GM12878 (cell line): ENCODE measurements around the gene CDH4. TPM values are rescaled to one million over a fixed set of nuclear protein-coding genes. Genes with fewer than 3 reads are reported as not detected.

Experiments
- ATAC-seq: fragments of 200-7000 bp; cut with Tn5 transposase; 3 replicates; pipeline ENCODE4 v1.9.1; 2020; ENCODE audit warnings: mild to moderate bottlenecking, moderate library complexity
- BruUV-seq: library from RNA; stranded (reverse); fragments of 400-500 nt; replicated peaks from 2 replicates; lab custom pipeline; 2021; lab: Mats Ljungman, UMichigan
- CTCF ChIA-PET: fragments of 300-600 bp; sonication (Branson Sonifier 250); formaldehyde crosslinking; extraction: SDS; loops from one replicate; lab custom pipeline; 2021; ENCODE audit warnings: inconsistent platforms; lab: Yijun Ruan, JAX
- POLR2A ChIA-PET: fragments of 350-600 bp; formaldehyde crosslinking; extraction: SDS; loops from one replicate; lab custom pipeline; 2021; ENCODE audit warnings: inconsistent platforms; lab: Charles Lee
- RAD21 ChIA-PET: fragments of 300-600 bp; sonication (Branson Sonifier 250); formaldehyde crosslinking; loops from one replicate; lab custom pipeline; 2023; ENCODE audit warnings: antibody characterized with exemption; ENCODE audit not compliant: unreplicated experiment; lab: Charles Lee
- SMC1A ChIA-PET: fragments of 300-600 bp; sonication (Branson Sonifier 250); formaldehyde crosslinking; loops from one replicate; lab custom pipeline; 2023; ENCODE audit not compliant: unreplicated experiment, uncharacterized antibody; lab: Charles Lee
- DNase-seq: peaks from one replicate; pipeline ENCODE4 v3.0.0-alpha.2; 2011; ENCODE audit warnings: low read depth, low spot score
- FAIRE-seq: peaks from 3 replicates; lab custom pipeline; 2011; peaks lifted over from hg19 to GRCh38; lab: Jason Lieb, UNC
- H2AFZ ChIP-seq: 2 replicates; pipeline ENCODE4 v1.6.0; 2011; ENCODE audit warnings: low read depth, low read length, control low read depth; ENCODE audit not compliant: control insufficient read depth
- H3K27ac ChIP-seq: 2 replicates; pipeline ENCODE4 v1.5.1; 2011; ENCODE audit warnings: control low read depth; ENCODE audit not compliant: control insufficient read depth, insufficient read depth
- H3K27me3 ChIP-seq, 2 experiments: replicated peaks in 1 of 2; 2 replicates each; pipeline versions ENCODE4 v1.6.0 to v1.6.1; 2011; ENCODE audit warnings: low read length in 1 of 2; ENCODE audit not compliant: control insufficient read depth in 2 of 2, insufficient read depth in 2 of 2
- H3K36me3 ChIP-seq, 2 experiments: 2 replicates each; pipeline ENCODE4 v1.5.1; 2011; ENCODE audit warnings: low read length in 1 of 2; ENCODE audit not compliant: control insufficient read depth in 2 of 2, insufficient read depth in 2 of 2
- H3K4me1 ChIP-seq: 2 replicates; pipeline ENCODE4 v1.6.1; 2011; ENCODE audit warnings: mild to moderate bottlenecking, low read length, moderate library complexity, mixed read lengths; ENCODE audit not compliant: control insufficient read depth, insufficient read depth
- H3K4me2 ChIP-seq: 2 replicates; pipeline ENCODE4 v1.6.0; 2011; ENCODE audit warnings: control low read depth; ENCODE audit not compliant: control insufficient read depth, insufficient read depth
- H3K4me3 ChIP-seq: fragments of 200-600 bp; sonication (generic); 2 replicates; pipeline ENCODE4 v1.5.1; 2016
- H3K79me2 ChIP-seq: 2 replicates; pipeline ENCODE4 v1.6.0; 2011; ENCODE audit warnings: low read length; ENCODE audit not compliant: control insufficient read depth, insufficient read depth
- H3K9ac ChIP-seq: 2 replicates; pipeline ENCODE4 v1.8.0; 2011; ENCODE audit warnings: low read length, control low read depth, mixed read lengths; ENCODE audit not compliant: control insufficient read depth, insufficient read depth
- H3K9me3 ChIP-seq: replicated peaks from 3 replicates; pipeline ENCODE4 v1.5.1; 2011; ENCODE audit warnings: mild to moderate bottlenecking, low read length; ENCODE audit not compliant: control insufficient read depth, insufficient read depth
- H4K20me1 ChIP-seq: 2 replicates; pipeline ENCODE4 v1.6.0; 2011; ENCODE audit not compliant: control insufficient read depth, insufficient read depth
- CBX3 ChIP-seq: fragments of 200-600 bp; sonication (generic); IDR thresholded peaks from 2 replicates; pipeline ENCODE4 v1.6.1; 2016; ENCODE audit warnings: low read depth, borderline replicate concordance
- CBX5 ChIP-seq: sonication (generic); IDR thresholded peaks from 2 replicates; pipeline ENCODE4 v1.6.1; 2016; ENCODE audit warnings: low read depth, moderate library complexity, mild to moderate bottlenecking, inconsistent platforms
- ETV6 ChIP-seq, 2 experiments: fragments of 450-650 bp in 1 of 2; IDR thresholded peaks in 1 of 2; conservative IDR thresholded peaks in 1 of 2; 2 replicates each; pipeline ENCODE4 v1.6.1; 2014; ENCODE audit warnings: antibody characterized with exemption in 1 of 2, borderline replicate concordance in 1 of 2, low read depth in 1 of 2, mild to moderate bottlenecking in 1 of 2, moderate library complexity in 1 of 2
- SIN3A ChIP-seq: IDR thresholded peaks from 2 replicates; pipeline ENCODE4 v1.6.1; 2012; ENCODE audit warnings: low read depth, low read length, improper control_type of control experiment
- SUPT20H ChIP-seq: IDR thresholded peaks from 2 replicates; pipeline ENCODE4 v1.6.1; 2011; ENCODE audit warnings: low read depth, mild to moderate bottlenecking, low read length, moderate library complexity, borderline replicate concordance; ENCODE audit not compliant: control insufficient read depth
- USF2 ChIP-seq: IDR thresholded peaks from 2 replicates; pipeline ENCODE4 v1.6.1; 2011; ENCODE audit warnings: low read depth, low read length, improper control_type of control experiment, borderline replicate concordance
- WGBS: methylation state at CpG from one replicate; pipeline ENCODE4 v1.1.6; 2016; ENCODE audit warnings: low lambda C conversion rate; ENCODE audit not compliant: insufficient replicate concordance, insufficient coverage; ENCODE audit errors: missing lambda C conversion rate; 5-methylcytosine and 5-hydroxymethylcytosine counted together
- in situ Hi-C: fragments of 300-500 bp; cut with MboI; formaldehyde crosslinking; loops from 9 replicates; pipeline ENCODE4 v1.14.3; 2018; ENCODE audit warnings: mixed read lengths
- intact Hi-C: fragments of 100-400 bp; cut with micrococcal nuclease; formaldehyde crosslinking; loops from one replicate; pipeline ENCODE4 v1.14.2; 2022; ENCODE audit not compliant: unreplicated experiment
- polyA plus RNA-seq, 11 experiments: library from polyadenylated mRNA; depleted of rRNA in 4 of 11; unstranded in 6 of 11; stranded (reverse) in 5 of 11; fragments of >200 nt; fragmentation: Nextera tagmentation in 4 of 11; fragmentation: Illumina TruSeq in 1 of 11; extraction: Ambion mirVana in 4 of 11; extraction: Trizol in 1 of 11; gene quantifications; 1 replicate in 1 of 11; 2 replicates in 10 of 11; pipeline versions ENCODE4 v1.2.1 to v1.2.3, GENCODE V29; 2011 to 2016; ENCODE audit warnings: inconsistent platforms in 2 of 11, missing spikeins in 2 of 11, low read depth in 1 of 11
- total RNA-seq, 4 experiments: library from RNA; depleted of rRNA in 3 of 4; stranded (reverse); fragments of >200 nt in 3 of 4; fragmentation: Illumina TruSeq in 1 of 4; extraction: Trizol in 1 of 4; gene quantifications; 2 replicates each; pipeline versions ENCODE4 v1.2.1 to v1.2.3, GENCODE V29; 2013 to 2021
- TF ChIP-seq, protein P1 (sequence below): fragments of 450-650 bp; IDR thresholded peaks from 2 replicates; pipeline ENCODE4 v1.6.1; 2017; ENCODE audit warnings: mild to moderate bottlenecking

The CDH4 gene
- total and polyA plus RNA-seq, 10 of the 15 experiments (the other 5 are each of a cell fraction or from before 2014, with no cell fraction given) = not detected

DNA sequence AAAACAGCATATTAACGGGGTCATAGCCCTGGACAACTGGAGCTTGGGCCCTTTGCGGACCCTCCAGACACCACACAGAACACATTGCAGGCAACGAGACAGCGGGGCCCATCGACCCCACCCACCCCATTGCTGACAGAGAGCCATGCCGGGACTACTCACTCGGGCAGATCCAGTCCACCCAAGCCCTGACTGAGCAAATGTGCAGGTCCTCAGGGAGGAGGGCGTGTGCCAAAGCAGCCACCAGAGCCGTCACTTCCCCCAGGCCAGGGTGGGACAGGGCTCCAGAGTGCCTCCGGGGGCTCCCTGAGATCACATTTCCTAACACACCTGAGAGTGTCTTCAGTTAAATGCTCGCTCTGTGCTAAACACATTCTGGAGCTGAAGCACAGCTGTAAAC, 114.9 kb downstream of the CDH4 start:
- 38% methylated on average over 11 of the region's 11 CpGs for WGBS

More for the DNA sequence above, 114.9 kb downstream of the CDH4 start:
- ChIA-PET RAD21 (no interaction called here), POLR2A (no interaction called here), SMC1A (no interaction called here), CTCF (no interaction called here)
- TF ChIP-seq ETV6 (conservative IDR thresholded peaks at IDR 0.05 in 1 of 2, IDR thresholded peaks at IDR 0.05 in 1 of 2; ENCODE audit: borderline replicate concordance in 1 of 2, low read depth in 1 of 2) (no peak), CBX5 (no peak), SIN3A (no peak), CBX3 (no peak), USF2 (no peak), SUPT20H (no peak)
- TF ChIP-seq, protein P1, sequence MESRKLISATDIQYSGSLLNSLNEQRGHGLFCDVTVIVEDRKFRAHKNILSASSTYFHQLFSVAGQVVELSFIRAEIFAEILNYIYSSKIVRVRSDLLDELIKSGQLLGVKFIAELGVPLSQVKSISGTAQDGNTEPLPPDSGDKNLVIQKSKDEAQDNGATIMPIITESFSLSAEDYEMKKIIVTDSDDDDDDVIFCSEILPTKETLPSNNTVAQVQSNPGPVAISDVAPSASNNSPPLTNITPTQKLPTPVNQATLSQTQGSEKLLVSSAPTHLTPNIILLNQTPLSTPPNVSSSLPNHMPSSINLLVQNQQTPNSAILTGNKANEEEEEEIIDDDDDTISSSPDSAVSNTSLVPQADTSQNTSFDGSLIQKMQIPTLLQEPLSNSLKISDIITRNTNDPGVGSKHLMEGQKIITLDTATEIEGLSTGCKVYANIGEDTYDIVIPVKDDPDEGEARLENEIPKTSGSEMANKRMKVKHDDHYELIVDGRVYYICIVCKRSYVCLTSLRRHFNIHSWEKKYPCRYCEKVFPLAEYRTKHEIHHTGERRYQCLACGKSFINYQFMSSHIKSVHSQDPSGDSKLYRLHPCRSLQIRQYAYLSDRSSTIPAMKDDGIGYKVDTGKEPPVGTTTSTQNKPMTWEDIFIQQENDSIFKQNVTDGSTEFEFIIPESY = no peak
- H3K27ac ChIP-seq = no peak overlapping the region
- no peaks in the 10 kb centered on the region; the same call in 2 of the 3 replicates for H3K9me3 ChIP-seq
- DNase-seq (no peak), FAIRE-seq (no peak), ATAC-seq (no peak)
- H3K79me2 ChIP-seq = no peaks in the 10 kb centered on the region
- H3K4me3 ChIP-seq = no peak overlapping the region
- in situ Hi-C loops (no loop called here), intact Hi-C loops (no loop called here)
- H3K36me3 ChIP-seq = no peaks in the 10 kb centered on the region
- no TSS peak for BruUV-seq
- no peak overlapping the region for H3K9ac ChIP-seq
- H3K4me2 ChIP-seq = no peak overlapping the region
- no peaks in the 10 kb centered on the region for H3K27me3 ChIP-seq
- no peaks in the 10 kb centered on the region for H4K20me1 ChIP-seq
- H3K4me1 ChIP-seq = no peaks in the 10 kb centered on the region
- no peak overlapping the region for H2AFZ ChIP-seq
